ENCODE results near the gene NRXN3. TPM values are rescaled to one million over a fixed set of nuclear protein-coding genes. Genes with fewer than 3 reads are reported as not detected.

Gene NRXN3
- total and polyA plus RNA-seq, 8 donors, result 0.53 to 2.5 (median 1.5) TPM

DNA sequence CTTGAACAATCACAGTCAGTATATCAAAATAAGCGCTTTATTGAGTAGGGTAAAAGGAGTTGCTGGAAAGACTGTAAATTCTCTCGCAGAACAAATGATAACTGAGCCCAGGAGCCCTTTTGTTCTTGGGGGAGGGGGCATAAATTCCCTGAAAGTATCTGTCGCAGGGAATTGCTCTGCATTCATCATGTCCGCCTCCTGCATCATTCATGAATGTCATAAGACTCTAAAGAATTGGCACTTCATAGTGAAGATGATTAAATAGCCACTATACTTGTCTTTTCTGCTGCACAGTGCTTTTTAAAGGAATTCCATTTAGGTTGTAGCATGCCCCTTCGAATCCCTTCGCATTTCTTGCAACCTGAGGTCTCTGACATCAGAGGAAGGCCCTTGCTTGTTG is 1278.8 kb downstream of the NRXN3 start:
- no peaks in the 10 kb centered on the region for H3K9me3 ChIP-seq
- H3K27ac ChIP-seq, result no peak overlapping the region
- no peaks in the 10 kb centered on the region for H3K36me3 ChIP-seq
- ATAC-seq (no peak), DNase-seq (no peak), FAIRE-seq (no peak)
- 92 to 94% methylated on average over 6 of the region's 6 CpGs for WGBS, 2 donors
- H3K4me3 ChIP-seq, result no peak overlapping the region
- TF ChIP-seq, protein P1, sequence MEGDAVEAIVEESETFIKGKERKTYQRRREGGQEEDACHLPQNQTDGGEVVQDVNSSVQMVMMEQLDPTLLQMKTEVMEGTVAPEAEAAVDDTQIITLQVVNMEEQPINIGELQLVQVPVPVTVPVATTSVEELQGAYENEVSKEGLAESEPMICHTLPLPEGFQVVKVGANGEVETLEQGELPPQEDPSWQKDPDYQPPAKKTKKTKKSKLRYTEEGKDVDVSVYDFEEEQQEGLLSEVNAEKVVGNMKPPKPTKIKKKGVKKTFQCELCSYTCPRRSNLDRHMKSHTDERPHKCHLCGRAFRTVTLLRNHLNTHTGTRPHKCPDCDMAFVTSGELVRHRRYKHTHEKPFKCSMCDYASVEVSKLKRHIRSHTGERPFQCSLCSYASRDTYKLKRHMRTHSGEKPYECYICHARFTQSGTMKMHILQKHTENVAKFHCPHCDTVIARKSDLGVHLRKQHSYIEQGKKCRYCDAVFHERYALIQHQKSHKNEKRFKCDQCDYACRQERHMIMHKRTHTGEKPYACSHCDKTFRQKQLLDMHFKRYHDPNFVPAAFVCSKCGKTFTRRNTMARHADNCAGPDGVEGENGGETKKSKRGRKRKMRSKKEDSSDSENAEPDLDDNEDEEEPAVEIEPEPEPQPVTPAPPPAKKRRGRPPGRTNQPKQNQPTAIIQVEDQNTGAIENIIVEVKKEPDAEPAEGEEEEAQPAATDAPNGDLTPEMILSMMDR (IDR thresholded peaks at IDR 0.05), result no peak
- H3K4me1 ChIP-seq, result no peaks in the 10 kb centered on the region
- intact Hi-C loops (cut with DNase I), result no loop called here
- no peaks in the 10 kb centered on the region for H3K27me3 ChIP-seq

DNA sequence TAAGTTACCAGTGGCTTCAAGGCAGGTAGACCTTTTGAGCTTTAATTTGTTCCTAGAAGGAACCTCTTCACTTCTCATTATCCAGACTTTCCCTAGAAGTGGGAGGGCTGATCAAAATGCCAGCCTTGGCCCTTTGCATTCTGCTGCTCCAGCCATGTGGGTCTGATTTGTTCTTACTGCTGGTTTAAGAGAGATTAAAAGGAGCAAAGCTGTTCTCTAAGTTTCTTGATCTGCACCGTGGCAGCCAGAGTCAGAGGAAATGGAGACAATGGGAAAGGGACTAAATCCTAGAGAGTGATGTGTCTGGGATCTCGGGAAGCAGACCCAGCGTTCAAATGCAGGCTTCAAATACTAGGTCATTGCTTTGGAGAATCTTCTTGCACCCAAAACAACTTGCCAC is 1281.4 kb downstream of the NRXN3 start:
- no peak for FAIRE-seq
- intact Hi-C loops (cut with DNase I), result no loop called here
- H3K36me3 ChIP-seq, result no peaks in the 10 kb centered on the region
- no peak for ATAC-seq
- WGBS, 2 donors, result 84% methylated on average over 3 of the region's 3 CpGs
- H3K27me3 ChIP-seq, result no peaks in the 10 kb centered on the region
- no peaks in the 10 kb centered on the region for H3K4me1 ChIP-seq
- no peak overlapping the region for H3K27ac ChIP-seq
- no peak overlapping the region for H3K4me3 ChIP-seq
- TF ChIP-seq, protein P1 (IDR thresholded peaks at IDR 0.05), result no peak
- H3K9me3 ChIP-seq, result no peaks in the 10 kb centered on the region
- no peak for DNase-seq

DNA sequence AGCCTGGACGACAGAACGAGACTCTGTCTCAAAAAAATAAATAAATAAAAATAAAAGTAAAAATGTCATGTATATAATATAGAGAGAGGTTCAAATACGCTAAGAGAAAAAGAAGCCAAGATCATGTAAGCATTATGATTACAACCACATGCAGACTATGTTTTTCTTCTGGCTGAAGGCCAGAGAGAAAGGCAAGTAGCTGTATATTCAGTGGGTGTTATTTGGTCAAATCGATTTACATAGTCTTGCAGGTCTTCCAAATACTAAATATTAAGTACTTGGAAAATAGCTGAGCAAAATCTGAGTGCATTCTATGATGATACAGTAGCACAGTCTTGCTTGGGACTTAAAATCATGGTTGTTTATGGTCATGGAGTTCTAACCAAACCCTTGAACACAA is 1283.1 kb downstream of the NRXN3 start:
- FAIRE-seq (no peak), ATAC-seq (no peak), DNase-seq (no peak)
- WGBS, 2 donors, result 84 to 90% methylated on average over 4 of the region's 4 CpGs
- Histone ChIP-seq H3K4me1 (no peaks in the 10 kb centered on the region), H3K27ac (no peak overlapping the region), H3K36me3 (no peaks in the 10 kb centered on the region), H3K9me3 (no peaks in the 10 kb centered on the region), H3K27me3 (no peaks in the 10 kb centered on the region), H3K4me3 (no peak overlapping the region)
- TF ChIP-seq, protein P1 (IDR thresholded peaks at IDR 0.05), result no peak
- intact Hi-C loops (cut with DNase I), result no loop called here

DNA sequence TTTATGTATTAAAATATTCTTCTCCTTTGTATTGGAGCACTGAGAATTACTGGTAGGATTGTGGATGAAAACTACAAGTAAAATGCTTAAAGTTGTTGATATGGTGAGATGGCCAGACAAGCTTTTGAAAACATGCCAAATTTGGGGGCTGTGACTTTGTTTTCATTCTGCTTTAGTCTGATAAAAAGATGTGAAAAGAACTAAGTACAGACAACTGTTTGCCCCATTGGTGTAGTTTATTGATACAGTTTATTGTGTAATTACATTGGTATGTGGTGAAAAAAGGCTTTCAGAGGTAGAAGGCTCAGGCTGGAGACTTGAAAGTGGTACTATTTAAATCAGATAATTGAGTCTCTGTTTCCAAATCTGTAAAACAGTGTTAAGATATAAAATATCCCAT is 1294.3 kb downstream of the NRXN3 start:
- no peak overlapping the region for H3K27ac ChIP-seq
- TF ChIP-seq, protein P1 (IDR thresholded peaks at IDR 0.05), result no peak
- no peaks in the 10 kb centered on the region for H3K27me3 ChIP-seq
- intact Hi-C loops (cut with DNase I), result no loop called here
- FAIRE-seq, result no peak
- H3K36me3 ChIP-seq, result no peaks in the 10 kb centered on the region
- peaks cover 0 to 4% (median 0%) of the 10 kb centered on the region in 3 donors for H3K4me1 ChIP-seq
- no peak overlapping the region for H3K4me3 ChIP-seq
- no peaks in the 10 kb centered on the region for H3K9me3 ChIP-seq
- no peak for DNase-seq
- peak in 1 of 4 donors; percentile 57 for ATAC-seq

DNA sequence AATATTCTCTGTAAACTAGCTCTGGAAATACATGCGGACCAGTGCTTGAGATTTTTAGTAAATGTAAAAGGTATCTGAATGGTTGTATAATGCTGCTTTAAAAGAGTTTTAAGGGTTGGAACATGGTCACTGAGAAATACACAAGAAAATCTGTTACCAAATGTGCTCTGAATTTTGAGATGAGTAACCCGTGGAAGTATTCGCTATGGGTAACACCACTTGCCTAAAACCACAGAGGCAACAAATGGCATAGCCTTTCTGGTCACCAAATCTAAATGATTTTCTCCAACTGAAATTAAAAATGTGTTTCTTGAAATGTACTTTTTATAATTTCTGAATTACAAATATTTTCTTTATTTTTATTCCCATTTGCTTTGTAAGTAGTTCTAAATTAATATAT is 1295.5 kb downstream of the NRXN3 start:
- 93 to 99% methylated on average over 3 of the region's 3 CpGs for WGBS, 2 donors
- H3K9me3 ChIP-seq, result no peaks in the 10 kb centered on the region
- TF ChIP-seq, protein P1 (IDR thresholded peaks at IDR 0.05), result no peak
- no peak overlapping the region for H3K27ac ChIP-seq
- no peak for ATAC-seq
- no peak overlapping the region for H3K4me3 ChIP-seq
- no peak for DNase-seq
- H3K27me3 ChIP-seq, result no peaks in the 10 kb centered on the region
- H3K4me1 ChIP-seq, result peaks cover 0 to 4% (median 0%) of the 10 kb centered on the region in 3 donors
- intact Hi-C loops (cut with DNase I), result no loop called here
- H3K36me3 ChIP-seq, result no peaks in the 10 kb centered on the region
- FAIRE-seq, result no peak

Measured in pancreas (tissue), 10 donors.